GM13976 (cell line): ENCODE data around the gene C1QTNF7.

Experiments
- DNase-seq: peaks from one replicate; pipeline ENCODE4 v3.0.0; 2012; ENCODE audit warnings: low spot score
- in situ Hi-C: fragments of 300-500 bp; cut with MboI; formaldehyde crosslinking; loops from one replicate; pipeline ENCODE4 v1.12.0; 2022; ENCODE audit warnings: low sequenced_read_pairs, mixed read lengths, inconsistent platforms; ENCODE audit not compliant: unreplicated experiment
- TF ChIP-seq, protein P1 (sequence below): IDR thresholded peaks from 2 replicates; pipeline ENCODE4 v1.5.1; 2012; ENCODE audit warnings: borderline replicate concordance, mild to moderate bottlenecking; ENCODE audit not compliant: insufficient read depth; ENCODE audit errors: extremely low read depth, missing control alignments, control extremely low read depth

C1QTNF7 gene

DNA sequence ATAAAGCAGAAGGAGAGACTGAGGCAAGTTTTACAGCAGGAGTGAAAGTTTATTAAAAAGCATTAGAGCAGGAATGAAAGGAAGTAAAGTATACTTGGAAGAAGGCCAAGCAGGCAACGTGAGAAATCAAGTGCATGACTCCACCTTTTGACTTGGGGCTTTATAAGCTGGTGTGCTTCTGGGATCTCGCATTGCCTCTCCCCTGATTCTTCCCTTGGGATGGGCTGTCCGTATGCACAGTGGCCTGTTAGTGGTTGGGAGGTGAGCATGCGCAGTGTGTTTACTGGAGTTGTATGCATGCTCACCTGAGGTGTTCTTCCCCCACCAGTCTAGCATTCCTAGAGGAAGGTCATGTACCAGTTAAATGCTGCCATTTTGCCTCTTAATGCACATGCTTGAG is 29.1 kb upstream of the C1QTNF7 start:
- DNase-seq, result no peak
- TF ChIP-seq, protein P1, sequence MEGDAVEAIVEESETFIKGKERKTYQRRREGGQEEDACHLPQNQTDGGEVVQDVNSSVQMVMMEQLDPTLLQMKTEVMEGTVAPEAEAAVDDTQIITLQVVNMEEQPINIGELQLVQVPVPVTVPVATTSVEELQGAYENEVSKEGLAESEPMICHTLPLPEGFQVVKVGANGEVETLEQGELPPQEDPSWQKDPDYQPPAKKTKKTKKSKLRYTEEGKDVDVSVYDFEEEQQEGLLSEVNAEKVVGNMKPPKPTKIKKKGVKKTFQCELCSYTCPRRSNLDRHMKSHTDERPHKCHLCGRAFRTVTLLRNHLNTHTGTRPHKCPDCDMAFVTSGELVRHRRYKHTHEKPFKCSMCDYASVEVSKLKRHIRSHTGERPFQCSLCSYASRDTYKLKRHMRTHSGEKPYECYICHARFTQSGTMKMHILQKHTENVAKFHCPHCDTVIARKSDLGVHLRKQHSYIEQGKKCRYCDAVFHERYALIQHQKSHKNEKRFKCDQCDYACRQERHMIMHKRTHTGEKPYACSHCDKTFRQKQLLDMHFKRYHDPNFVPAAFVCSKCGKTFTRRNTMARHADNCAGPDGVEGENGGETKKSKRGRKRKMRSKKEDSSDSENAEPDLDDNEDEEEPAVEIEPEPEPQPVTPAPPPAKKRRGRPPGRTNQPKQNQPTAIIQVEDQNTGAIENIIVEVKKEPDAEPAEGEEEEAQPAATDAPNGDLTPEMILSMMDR, result no peak
- in situ Hi-C loops, result loop anchor here (10.0 kb wide), 1 partner anchor 164 kb away; no protein-coding TSS in a partner anchor

DNA sequence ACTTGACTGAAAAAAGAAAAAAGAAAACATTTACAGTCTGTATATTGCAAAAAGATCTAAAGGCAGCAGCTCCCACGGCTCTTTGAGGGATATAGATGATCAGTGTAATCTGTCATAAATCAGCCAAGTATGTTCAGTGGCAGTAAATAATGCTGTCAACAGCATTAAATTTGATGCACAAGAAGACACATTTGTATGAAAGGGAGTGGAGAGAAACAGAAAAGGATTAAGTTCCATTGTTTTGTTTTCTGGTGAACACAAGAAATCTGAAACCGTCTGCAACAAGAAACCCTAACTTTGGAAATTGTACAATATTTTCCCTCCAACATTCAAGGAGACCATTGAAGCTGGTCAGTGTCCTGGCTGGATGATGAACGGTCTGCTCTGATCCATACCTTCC is 27.6 kb upstream of the C1QTNF7 start:
- in situ Hi-C loops, result no loop called here
- no peak for DNase-seq
- TF ChIP-seq, protein P1, result no peak

- in situ Hi-C loops, result no loop called here
- no peak for DNase-seq
- TF ChIP-seq, protein P1, result no peak
Observed at GRCh38 chr4:15400981-15401671, 26.7 kb upstream of the C1QTNF7 start.

GRCh38 chr4:15402146-15402545 is 25.7 kb upstream of the C1QTNF7 start:
- TF ChIP-seq, protein P1, result no peak
- DNase-seq, result no peak
- in situ Hi-C loops, result no loop called here

GRCh38 chr4:15402974-15403373 is 24.9 kb upstream of the C1QTNF7 start:
- TF ChIP-seq, protein P1, result no peak
- DNase-seq, result no peak
- in situ Hi-C loops, result no loop called here

DNA sequence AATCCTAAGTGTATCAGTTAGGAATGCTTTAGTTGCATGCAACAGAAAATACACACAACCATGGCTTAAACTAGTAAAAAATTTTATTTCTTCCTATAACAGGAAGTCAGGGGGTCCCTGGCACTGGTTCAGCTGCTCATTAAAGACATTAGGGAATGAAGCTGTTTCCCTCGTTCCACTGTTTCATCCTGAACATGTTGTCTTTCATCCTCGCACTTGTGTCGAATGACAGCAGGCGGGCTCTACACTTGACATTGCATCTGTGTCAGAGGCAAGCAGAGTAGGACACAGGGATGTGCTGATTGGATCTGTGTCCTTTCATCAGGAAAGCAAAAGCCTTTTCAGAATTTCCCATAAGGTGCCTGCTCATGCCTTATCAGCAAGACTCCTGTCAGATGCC is 22.8 kb upstream of the C1QTNF7 start:
- no peak for DNase-seq
- in situ Hi-C loops, result no loop called here
- TF ChIP-seq, protein P1, result no peak
